MM.1S (cell line): ENCODE results near the gene DNAH10.

Experiments used
- EZH2 ChIP-seq: fragments of 300-600 bp; sonication (generic); optimal IDR thresholded peaks from 2 replicates; pipeline ENCODE3; 2017; ENCODE audit warnings: low read depth, mild to moderate bottlenecking, antibody characterized with exemption, low read length, mixed read lengths
- EZH2phosphoT487 ChIP-seq: fragments of 300-600 bp; sonication (generic); IDR thresholded peaks from 2 replicates; pipeline ENCODE4 v1.6.1; 2018; ENCODE audit warnings: antibody characterized with exemption, low read length
- TF ChIP-seq, protein P1 (sequence below): fragments of 300-600 bp; sonication (generic); IDR thresholded peaks from 2 replicates; pipeline ENCODE4 v1.5.1; 2016; ENCODE audit warnings: antibody characterized with exemption, low read length, mixed read lengths

DNA sequence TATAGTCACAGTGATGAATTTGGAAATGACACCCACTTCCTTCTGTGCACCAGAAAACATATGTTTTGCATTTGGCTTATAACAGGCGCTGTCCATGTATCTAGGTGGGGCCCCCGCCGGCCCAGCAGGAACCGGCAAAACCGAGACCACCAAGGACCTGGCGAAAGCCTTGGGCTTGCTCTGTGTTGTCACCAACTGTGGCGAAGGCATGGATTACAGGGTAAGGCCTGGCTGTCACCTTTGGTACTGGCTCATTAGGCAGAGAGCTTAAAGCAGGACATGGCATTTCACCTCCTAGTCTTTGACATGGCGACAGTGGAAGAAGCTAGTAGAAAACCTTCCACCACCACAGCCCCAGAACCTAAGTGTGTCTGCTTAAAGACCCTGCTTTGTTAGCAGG is 85.8 kb downstream of the DNAH10 start:
- TF ChIP-seq, protein P1, sequence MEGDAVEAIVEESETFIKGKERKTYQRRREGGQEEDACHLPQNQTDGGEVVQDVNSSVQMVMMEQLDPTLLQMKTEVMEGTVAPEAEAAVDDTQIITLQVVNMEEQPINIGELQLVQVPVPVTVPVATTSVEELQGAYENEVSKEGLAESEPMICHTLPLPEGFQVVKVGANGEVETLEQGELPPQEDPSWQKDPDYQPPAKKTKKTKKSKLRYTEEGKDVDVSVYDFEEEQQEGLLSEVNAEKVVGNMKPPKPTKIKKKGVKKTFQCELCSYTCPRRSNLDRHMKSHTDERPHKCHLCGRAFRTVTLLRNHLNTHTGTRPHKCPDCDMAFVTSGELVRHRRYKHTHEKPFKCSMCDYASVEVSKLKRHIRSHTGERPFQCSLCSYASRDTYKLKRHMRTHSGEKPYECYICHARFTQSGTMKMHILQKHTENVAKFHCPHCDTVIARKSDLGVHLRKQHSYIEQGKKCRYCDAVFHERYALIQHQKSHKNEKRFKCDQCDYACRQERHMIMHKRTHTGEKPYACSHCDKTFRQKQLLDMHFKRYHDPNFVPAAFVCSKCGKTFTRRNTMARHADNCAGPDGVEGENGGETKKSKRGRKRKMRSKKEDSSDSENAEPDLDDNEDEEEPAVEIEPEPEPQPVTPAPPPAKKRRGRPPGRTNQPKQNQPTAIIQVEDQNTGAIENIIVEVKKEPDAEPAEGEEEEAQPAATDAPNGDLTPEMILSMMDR, result no peak
- no peak for TF ChIP-seq EZH2
- no peak for TF ChIP-seq EZH2phosphoT487
